K562 (cell line): ENCODE results near the gene WT1. TPM values are rescaled to one million over a fixed set of nuclear protein-coding genes. Genes with fewer than 3 reads are reported as not detected.
A peak's percentile ranks its signal among the peaks of the same experiment; 100 is the strongest.

Source experiments
- ATAC-seq: fragments of 200-7000 bp; cut with Tn5 transposase; 3 replicates; pipeline ENCODE4 v1.9.1; 2020; ENCODE audit warnings: moderate library complexity
- BruUV-seq: library from RNA; stranded (reverse); fragments of 400-500 nt; replicated peaks from 2 replicates; lab custom pipeline; 2021; lab: Mats Ljungman, UMichigan
- CTCF ChIA-PET: fragments of 300-600 bp; formaldehyde crosslinking; extraction: SDS; loops from one replicate; lab custom pipeline; 2021; ENCODE audit warnings: low intra/inter-chr PET ratio; lab: Yijun Ruan, JAX
- POLR2A ChIA-PET: fragments of 300-600, 350-650 bp; sonication (Branson Sonifier 250); formaldehyde crosslinking; extraction: SDS; loops from one replicate; lab custom pipeline; 2021; ENCODE audit warnings: antibody characterized with exemption, inconsistent platforms; lab: Yijun Ruan, JAX
- DNase-seq, 4 experiments: peaks; one replicate each; pipeline versions ENCODE4 v3.0.0 to v3.0.0-alpha.2; 2011 to 2018; ENCODE audit warnings: low spot score in 3 of 4, mixed read lengths in 3 of 4; ENCODE audit errors: extremely low read depth in 1 of 4
- FAIRE-seq: peaks from 2 replicates; lab custom pipeline; 2011; peaks lifted over from hg19 to GRCh38; lab: Jason Lieb, UNC
- H2AFZ ChIP-seq: 2 replicates; pipeline ENCODE4 v1.6.0; 2011; ENCODE audit warnings: low read depth, low read length, control low read depth, inconsistent platforms
- H3K27ac ChIP-seq: fragments of 200-600 bp; 3 replicates; pipeline ENCODE4 v1.8.0; 2011; ENCODE audit warnings: low read depth, mild to moderate bottlenecking, control low read depth, inconsistent platforms, low read length, moderate library complexity, mixed read lengths; ENCODE audit errors: extremely low read depth
- H3K27me3 ChIP-seq, 2 experiments: fragments of 300-600 bp in 1 of 2; 2 replicates in 1 of 2; 3 replicates in 1 of 2; pipeline versions ENCODE4 v1.6.0 to v1.8.0; 2011; ENCODE audit warnings: inconsistent platforms in 2 of 2, low read length in 2 of 2, mild to moderate bottlenecking in 1 of 2, mixed read lengths in 1 of 2, moderate library complexity in 1 of 2; ENCODE audit not compliant: control insufficient read depth in 2 of 2, insufficient read depth in 2 of 2
- H3K36me3 ChIP-seq: fragments of 300-600 bp; 3 replicates; pipeline ENCODE4 v1.8.0; 2011; ENCODE audit warnings: mild to moderate bottlenecking, low read length, inconsistent platforms; ENCODE audit not compliant: control insufficient read depth, insufficient read depth
- H3K4me1 ChIP-seq, 2 experiments: fragments of 200-600 bp in 1 of 2; replicated peaks in 1 of 2; 2 replicates in 1 of 2; 3 replicates in 1 of 2; pipeline versions ENCODE4 v1.5.1 to v1.8.0; 2011; ENCODE audit warnings: inconsistent platforms in 2 of 2, low read length in 2 of 2, mild to moderate bottlenecking in 1 of 2, mixed read lengths in 1 of 2, moderate library complexity in 1 of 2; ENCODE audit not compliant: control insufficient read depth in 2 of 2, insufficient read depth in 2 of 2
- H3K4me2 ChIP-seq: 2 replicates; pipeline ENCODE4 v1.6.1; 2011; ENCODE audit warnings: low read length, control low read depth, inconsistent platforms, mixed read lengths; ENCODE audit not compliant: insufficient read depth
- H3K4me3 ChIP-seq: fragments of 200-600 bp; sonication (generic), shearing (Covaris generic); 2 replicates; pipeline ENCODE4 v1.5.1; 2016; ENCODE audit warnings: control low read depth, inconsistent platforms
- H3K79me2 ChIP-seq: fragments of 200-600 bp; 3 replicates; pipeline ENCODE4 v1.8.0; 2011; ENCODE audit warnings: low read length, inconsistent platforms; ENCODE audit not compliant: control insufficient read depth, insufficient read depth
- H3K9ac ChIP-seq, 2 experiments: 2 replicates each; pipeline versions ENCODE4 v1.6.0 to v1.6.1; 2011; ENCODE audit warnings: low read depth in 2 of 2, low read length in 2 of 2, control low read depth in 1 of 2, inconsistent platforms in 1 of 2, mild to moderate bottlenecking in 1 of 2, mixed read lengths in 1 of 2; ENCODE audit not compliant: insufficient read depth in 1 of 2
- H3K9me1 ChIP-seq: one replicate; pipeline ENCODE4 v1.6.0; 2011; ENCODE audit warnings: inconsistent platforms, mild to moderate bottlenecking, low read length, moderate library complexity; ENCODE audit not compliant: control insufficient read depth, insufficient read depth
- H3K9me3 ChIP-seq: replicated peaks from 2 replicates; pipeline ENCODE4 v1.5.1; 2011; ENCODE audit warnings: low read depth, low read length, inconsistent platforms; ENCODE audit not compliant: control insufficient read depth, insufficient read depth
- H4K20me1 ChIP-seq: replicated peaks from 2 replicates; pipeline ENCODE4 v1.6.1; 2011; ENCODE audit warnings: low read length, inconsistent platforms, mixed read lengths; ENCODE audit not compliant: control insufficient read depth, insufficient read depth
- CBFB ChIP-seq: sonication (generic); formaldehyde crosslinking; IDR thresholded peaks from 2 replicates; pipeline ENCODE4 v1.4.0; 2020; ENCODE audit warnings: mild to moderate bottlenecking, missing genetic modification reagents
- CLOCK ChIP-seq: fragments of 250-450 bp; sonication (Bioruptor Pico); IDR thresholded peaks from 2 replicates; pipeline ENCODE4 v1.4.0; 2020; ENCODE audit warnings: mild to moderate bottlenecking, moderate library complexity, borderline replicate concordance
- DACH1 ChIP-seq: fragments of 450-650 bp; IDR thresholded peaks from 2 replicates; pipeline ENCODE4 v1.6.1; 2018; ENCODE audit not compliant: partially characterized antibody
- DIDO1 ChIP-seq: fragments of 450-650 bp; IDR thresholded peaks from 2 replicates; pipeline ENCODE4 v1.6.1; 2016; ENCODE audit warnings: low read depth, missing biosample characterization, missing genetic modification characterization
- EP300 ChIP-seq: IDR thresholded peaks from 2 replicates; pipeline ENCODE4 v1.6.1; 2012; ENCODE audit warnings: low read length, improper control_type of control experiment
- HLTF ChIP-seq: fragments of 450-650 bp; IDR thresholded peaks from 2 replicates; pipeline ENCODE4 v1.6.1; 2016
- HNRNPH1 ChIP-seq: fragments of 200-400 bp; formaldehyde crosslinking; optimal IDR thresholded peaks from 2 replicates; pipeline ENCODE3; 2017; ENCODE audit warnings: low read depth, mild to moderate bottlenecking, low read length, moderate library complexity
- NR2C2 ChIP-seq, 2 experiments: fragments of 200-800 bp in 1 of 2; sonication (Bioruptor generic) in 1 of 2; sonication (generic) in 1 of 2; formaldehyde crosslinking in 1 of 2; IDR thresholded peaks; 2 replicates each; pipeline versions ENCODE4 v1.6.1 to v1.8.0; 2016 to 2022; ENCODE audit warnings: mild to moderate bottlenecking in 1 of 2, missing compliant biosample characterization in 1 of 2, missing genetic modification characterization in 1 of 2, missing genetic modification reagents in 1 of 2
- PHF20 ChIP-seq: fragments of 450-650 bp; IDR thresholded peaks from 2 replicates; pipeline ENCODE4 v1.6.1; 2018; ENCODE audit not compliant: partially characterized antibody
- RBM25 ChIP-seq: fragments of 200-400 bp; formaldehyde crosslinking; IDR thresholded peaks from 2 replicates; pipeline ENCODE4 v1.6.1; 2018; ENCODE audit warnings: low read length, low read depth, moderate library complexity; ENCODE audit not compliant: severe bottlenecking
- SAFB ChIP-seq: fragments of 200-400 bp; formaldehyde crosslinking; IDR thresholded peaks from 2 replicates; pipeline ENCODE4 v1.6.1; 2017; ENCODE audit warnings: low read depth, low read length, borderline replicate concordance
- SMARCC2 ChIP-seq: fragments of 450-650 bp; IDR thresholded peaks from 2 replicates; pipeline ENCODE4 v1.6.1; 2017; ENCODE audit warnings: antibody characterized with exemption, moderate library complexity, mild to moderate bottlenecking, low read depth
- SNRNP70 ChIP-seq: fragments of 200-400 bp; formaldehyde crosslinking; optimal IDR thresholded peaks from 2 replicates; pipeline ENCODE3; 2017; ENCODE audit warnings: low read depth, low read length
- SRSF3 ChIP-seq: fragments of 200-400 bp; formaldehyde crosslinking; IDR thresholded peaks from 2 replicates; pipeline ENCODE4 v1.6.1; 2016; ENCODE audit warnings: mild to moderate bottlenecking, low read length, moderate library complexity; ENCODE audit not compliant: insufficient read depth
- TCF3 ChIP-seq: sonication (generic); formaldehyde crosslinking; IDR thresholded peaks from 2 replicates; pipeline ENCODE4 v1.4.0; 2020; ENCODE audit warnings: mild to moderate bottlenecking, missing genetic modification reagents
- ZBTB1 ChIP-seq: sonication (generic); formaldehyde crosslinking; IDR thresholded peaks from 2 replicates; pipeline ENCODE4 v1.8.1; 2023; ENCODE audit warnings: missing genetic modification reagents, low read depth, mild to moderate bottlenecking, borderline replicate concordance
- ZC3H8 ChIP-seq: fragments of 450-650 bp; IDR thresholded peaks from 2 replicates; pipeline ENCODE4 v1.6.1; 2017
- ZFPM2 ChIP-seq: fragments of 250-450 bp; sonication (Bioruptor Pico); IDR thresholded peaks from 2 replicates; pipeline ENCODE4 v1.5.1; 2022; ENCODE audit warnings: mild to moderate bottlenecking
- ZKSCAN3 ChIP-seq: fragments of 250-450 bp; sonication (Bioruptor Pico); IDR thresholded peaks from 2 replicates; pipeline ENCODE4 v1.4.0; 2020
- ZNF507 ChIP-seq: conservative IDR thresholded peaks from 2 replicates; pipeline ENCODE4 v1.6.1; 2017; ENCODE audit warnings: missing genetic modification characterization, missing compliant biosample characterization
- WGBS: fragments of 100-300 bp; shearing (Covaris generic); methylation state at CpG from one replicate; pipeline ENCODE4 v1.1.6; 2016; ENCODE audit warnings: low coverage, mixed read lengths; ENCODE audit not compliant: insufficient coverage; ENCODE audit errors: missing lambda C conversion rate; 5-methylcytosine and 5-hydroxymethylcytosine counted together
- in situ Hi-C: fragments of 300-500 bp; cut with MboI; formaldehyde crosslinking; loops from 4 replicates; pipeline ENCODE4 v1.15.0; 2018; ENCODE audit warnings: inconsistent platforms, mixed read lengths
- intact Hi-C: fragments of 100-400 bp; cut with micrococcal nuclease; formaldehyde crosslinking; loops from 2 replicates; pipeline ENCODE4 v1.14.2; 2022
- polyA plus RNA-seq, 8 experiments: library from polyadenylated mRNA; depleted of rRNA in 4 of 8; stranded (reverse) in 5 of 8; unstranded in 3 of 8; fragments of >200 nt; fragmentation: Nextera tagmentation in 2 of 8; fragmentation: Illumina TruSeq in 1 of 8; extraction: Ambion mirVana in 2 of 8; extraction: Trizol in 1 of 8; gene quantifications; 2 replicates each; pipeline versions ENCODE4 v1.2.1 to v1.2.3, GENCODE V29; 2011 to 2014; ENCODE audit warnings: inconsistent platforms in 1 of 8, missing spikeins in 1 of 8
- total RNA-seq, 7 experiments: library from RNA; depleted of rRNA in 6 of 7; stranded (reverse); fragments of >200 nt in 6 of 7; fragmentation: Illumina TruSeq in 2 of 7; extraction: Trizol in 2 of 7; gene quantifications; 2 replicates each; pipeline versions ENCODE4 v1.2.1 to v1.2.3, GENCODE V29; 2011 to 2021; ENCODE audit warnings: low replicate concordance in 1 of 7

The WT1 gene
- total and polyA plus RNA-seq, 9 of the 15 experiments (the other 6 are each of a cell fraction or from before 2014, with no cell fraction given), result 7.1 to 33.8 (median 19.4) TPM

GRCh38 chr11:32466279-32466915, 31.1 kb upstream of the WT1 start:
- intact Hi-C loops, result no loop called here
- Histone ChIP-seq H3K79me2 (no peaks in the 10 kb centered on the region), H3K36me3 (no peaks in the 10 kb centered on the region), H3K4me1 (peaks cover 5 to 6% of the 10 kb centered on the region in 2 experiments; a peak in 4 of 5 replicates), H3K4me2 (no peak overlapping the region), H3K27me3 (no peaks in the 10 kb centered on the region), H3K9me1 (no peaks in the 10 kb centered on the region), H3K4me3 (no peak overlapping the region), H2AFZ (peak overlapping the region; percentile 42), H3K27ac (no peak overlapping the region), H3K9me3 (no peaks in the 10 kb centered on the region), H4K20me1 (no peaks in the 10 kb centered on the region), H3K9ac (no peak overlapping the region)
- peak in 2 of 4 experiments; percentile 51 to 52 for DNase-seq
- BruUV-seq, result no TSS peak
- ATAC-seq, result peak; percentile 84
- peak; percentile 65 for FAIRE-seq
- whole genome bisulfite sequencing, result 14% methylated on average over 5 of the region's 5 CpGs
- CTCF ChIA-PET, result no interaction called here
- POLR2A ChIA-PET, result interaction anchor here (1.1 to 1.3 kb wide), 4 partner anchors 11 to 32 kb away, joined by 3 to 6 read pairs (median 4); partner anchors contain the start of gene WT1
- in situ Hi-C loops, result no loop called here
- TF ChIP-seq SMARCC2 (peak; percentile 46; the same call in 1 of the 2 replicates), HNRNPH1 (no peak), ZNF507 (tag) (no peak), NR2C2 (CRISPR knock-in tag; IDR thresholded peaks at IDR 0.05) (no peak), NR2C2 (tag; IDR thresholded peaks at IDR 0.05) (peak; percentile 30; the same call in 1 of the 2 replicates), PHF20 (no peak), ZC3H8 (no peak), ZKSCAN3 (CRISPR knock-in tag) (no peak), SAFB (no peak), HLTF (no peak), ZFPM2 (no peak), SRSF3 (no peak), DACH1 (peak; percentile 42), CLOCK (no peak), RBM25 (no peak), SNRNP70 (no peak), DIDO1 (tag) (no peak), EP300 (peak; percentile 38; the same call in 1 of the 2 replicates), CBFB (CRISPR knock-in tag) (no peak), TCF3 (CRISPR knock-in tag) (no peak), ZBTB1 (no peak)
